GM21786 (cell line): ENCODE results near the gene TNK2.

Experiments used
- ATAC-seq: cut with Tn5 transposase; IDR thresholded peaks from one replicate; pipeline ENCODE4 v1.9.1; 2021; ENCODE audit not compliant: unreplicated experiment

Gene TNK2

DNA sequence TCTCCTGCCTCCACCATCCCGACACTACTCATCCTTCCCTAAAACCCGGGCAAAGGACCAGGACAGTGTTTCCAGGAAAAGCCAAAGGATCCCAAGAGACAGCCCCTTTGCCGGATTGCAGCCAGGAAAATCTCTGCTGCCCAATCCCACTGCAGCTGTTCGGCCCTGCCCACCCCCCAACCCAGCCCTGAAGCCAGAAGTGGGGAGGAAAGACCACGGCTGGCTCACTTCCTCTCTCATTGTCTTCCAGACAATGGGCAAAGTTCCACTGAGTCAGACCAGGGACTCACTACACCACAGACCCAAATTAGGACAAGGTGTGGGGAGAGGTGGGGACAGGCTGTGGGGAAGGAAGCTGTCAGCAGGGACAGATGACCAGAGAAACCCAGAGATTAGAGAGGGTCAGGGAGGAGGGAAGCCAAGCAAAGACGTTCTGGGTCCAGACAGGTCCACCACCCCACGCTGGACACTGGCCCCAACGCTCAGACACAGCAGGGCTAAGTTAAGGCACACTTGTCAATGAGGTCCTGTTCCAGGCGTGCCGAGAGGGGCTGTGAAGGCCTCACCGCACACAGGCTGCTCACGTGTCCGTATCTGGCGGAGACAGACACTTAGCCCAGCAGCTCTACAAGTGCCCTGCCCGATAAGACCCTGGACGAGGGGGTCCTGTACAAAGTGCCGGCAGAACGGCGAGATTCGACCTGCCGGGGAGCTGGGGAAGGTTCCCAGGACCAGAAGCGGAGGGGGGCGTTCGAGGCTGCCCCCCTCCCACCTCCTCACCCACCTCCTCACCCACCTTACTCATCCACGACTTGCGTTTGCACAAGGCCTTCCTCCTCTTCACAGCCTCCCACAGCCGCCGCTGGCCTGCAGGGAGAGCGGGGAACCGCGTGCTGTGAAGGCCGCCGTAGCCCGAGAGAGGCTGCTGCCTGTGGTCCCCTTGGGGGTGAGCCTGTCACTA, 21.9 kb downstream of the TNK2 start:
- no peak for ATAC-seq

DNA sequence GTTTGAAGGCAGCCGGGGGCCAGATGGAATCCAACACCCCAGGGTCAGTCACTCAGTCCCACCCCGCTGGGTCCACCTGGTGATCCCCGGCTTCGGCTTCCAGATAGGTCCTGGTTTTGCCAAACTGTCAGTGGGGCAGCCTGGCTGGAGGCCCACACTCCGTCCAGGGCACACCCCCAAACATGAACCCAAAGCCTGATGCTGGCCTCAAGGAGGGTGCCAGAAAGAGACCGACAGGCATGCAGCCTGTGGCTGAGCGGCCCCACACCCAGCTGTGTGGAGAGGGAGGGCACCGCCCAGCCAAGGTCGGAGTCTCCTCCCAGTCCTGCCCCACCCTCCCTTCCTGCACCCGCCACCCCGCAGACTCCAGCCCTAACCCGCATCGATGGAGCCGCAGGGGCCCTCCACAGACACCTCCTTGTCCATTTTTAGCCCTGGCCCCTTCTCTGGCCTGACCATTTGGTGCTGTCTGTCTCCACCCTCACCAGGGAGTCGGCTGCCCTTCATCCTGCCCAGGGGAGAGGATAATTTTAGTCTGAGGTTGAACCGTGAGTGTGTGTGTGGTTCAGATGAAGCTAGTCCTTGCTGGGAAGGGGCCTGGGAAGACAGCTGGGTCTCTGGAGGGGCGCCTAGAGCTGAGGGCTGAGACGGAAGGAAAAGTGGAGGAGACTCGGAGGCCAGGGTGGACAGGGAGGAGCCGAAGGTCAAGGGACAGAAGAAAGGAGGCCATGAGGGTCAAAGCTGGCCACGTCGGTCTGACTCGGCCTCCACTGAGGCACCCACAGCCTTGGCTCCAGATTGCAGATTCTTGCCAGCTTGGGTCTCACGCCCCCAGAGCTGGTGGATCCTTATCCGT, 23.1 kb downstream of the TNK2 start:
- no peak for ATAC-seq

DNA sequence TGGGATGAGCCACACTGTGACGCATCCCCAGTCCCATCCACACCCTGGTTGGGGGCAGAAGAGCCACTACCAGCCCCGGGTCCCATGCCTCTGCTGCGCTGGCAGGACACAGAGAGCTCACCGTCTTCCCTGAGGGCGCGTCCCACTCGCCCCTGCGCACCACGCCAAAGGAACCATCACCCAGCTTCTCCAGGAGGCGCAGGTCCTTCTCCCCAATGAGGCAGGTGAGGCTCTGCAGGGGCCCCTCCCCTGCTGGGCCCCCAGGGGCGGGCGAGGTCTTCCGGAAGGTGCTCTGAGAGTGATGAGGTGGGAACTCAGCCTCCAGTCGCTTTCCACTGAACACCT, 23.7 kb downstream of the TNK2 start:
- no peak for ATAC-seq

DNA sequence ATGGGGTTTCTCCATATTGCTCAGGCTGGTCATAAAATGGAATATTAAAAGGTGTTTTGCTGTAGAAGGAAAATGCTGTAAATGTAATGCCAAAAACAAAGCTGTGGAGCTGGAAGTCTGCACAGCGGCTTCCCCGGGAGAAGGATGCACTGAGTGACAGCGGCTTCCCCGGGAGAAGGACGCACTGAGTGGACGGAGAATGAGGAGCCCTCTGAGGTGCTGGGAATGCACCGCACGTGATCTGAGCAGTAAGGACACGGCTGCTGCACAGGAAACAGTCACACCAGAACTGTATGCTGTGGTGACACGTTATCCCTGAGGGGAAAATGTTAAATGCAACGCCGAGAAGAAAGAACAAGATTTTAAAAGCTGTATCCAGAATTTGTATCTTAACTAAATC, 24.6 kb downstream of the TNK2 start:
- ATAC-seq: no peak

DNA sequence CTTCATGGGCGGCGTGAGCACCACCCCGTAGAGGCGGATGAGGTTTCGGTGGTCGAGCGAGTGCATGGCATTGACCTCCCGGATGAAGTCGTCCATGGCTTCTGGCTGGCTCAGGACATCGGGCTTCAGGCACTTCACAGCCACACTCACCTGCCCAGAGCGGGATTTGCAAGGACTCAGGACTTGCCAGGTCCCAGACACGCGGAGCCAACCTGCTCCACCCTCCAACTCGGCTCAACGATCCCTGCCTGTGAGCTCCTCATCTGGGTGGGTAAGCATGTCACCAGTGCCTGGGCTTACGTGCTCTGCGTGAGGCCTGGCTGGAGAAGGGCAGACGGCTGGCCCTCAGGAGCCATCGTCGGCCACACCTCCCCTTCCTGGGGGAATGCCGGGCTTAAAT, 25.2 kb downstream of the TNK2 start:
- no peak for ATAC-seq

DNA sequence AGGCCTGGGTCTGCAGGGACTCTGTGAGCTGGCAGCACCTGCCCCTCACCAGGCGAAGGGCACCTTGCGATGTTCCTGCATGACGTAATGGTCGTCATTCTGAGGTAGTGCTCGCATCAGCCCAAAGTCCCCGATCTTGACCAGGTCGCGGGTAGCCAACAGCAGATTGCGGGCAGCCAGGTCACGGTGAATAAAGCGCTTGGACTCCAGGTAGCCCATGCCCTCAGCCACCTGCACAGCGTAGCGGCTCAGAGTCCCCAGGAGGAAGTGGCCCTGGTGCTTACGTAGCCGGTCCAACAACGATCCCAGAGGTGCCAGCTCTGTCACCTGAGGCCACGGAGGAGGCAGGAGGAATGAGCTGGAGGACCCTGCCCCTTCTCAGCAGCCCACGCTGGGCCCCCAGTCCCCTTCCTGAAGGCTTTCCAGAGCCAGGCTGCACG, 26.3 kb downstream of the TNK2 start:
- ATAC-seq: no peak

DNA sequence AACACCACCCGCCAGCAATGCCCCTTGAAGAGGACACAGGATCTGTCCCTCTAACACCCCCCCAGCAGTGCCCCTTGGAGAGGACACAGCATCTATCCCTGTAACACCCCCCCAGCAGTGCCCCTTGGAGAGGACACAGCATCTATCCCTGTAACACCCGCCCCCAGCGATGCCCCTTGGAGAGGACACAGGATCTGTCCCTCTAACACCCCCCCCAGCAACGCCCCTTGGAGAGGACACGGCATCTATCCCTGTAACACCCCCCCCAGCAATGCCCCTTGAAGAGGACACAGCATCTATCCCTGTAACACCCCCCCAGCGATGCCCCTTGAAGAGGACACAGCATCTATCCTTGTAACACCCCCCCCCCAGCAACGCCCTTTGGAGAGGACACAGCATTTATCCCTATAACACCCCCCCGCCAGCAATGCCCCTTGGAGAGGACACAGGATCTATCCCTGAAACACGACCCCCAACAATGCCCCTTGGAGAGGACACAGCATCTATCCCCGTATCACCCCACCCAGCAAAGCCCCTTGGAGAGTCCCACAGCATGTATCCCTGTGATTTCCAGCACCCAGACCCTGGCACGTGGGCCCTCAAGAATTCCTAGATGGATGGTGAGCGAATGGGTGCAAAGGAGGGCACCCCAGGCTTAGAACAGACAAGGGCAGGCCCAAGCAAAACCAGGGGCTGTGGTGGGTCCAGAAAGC, 26.9 kb downstream of the TNK2 start:
- no peak for ATAC-seq

DNA sequence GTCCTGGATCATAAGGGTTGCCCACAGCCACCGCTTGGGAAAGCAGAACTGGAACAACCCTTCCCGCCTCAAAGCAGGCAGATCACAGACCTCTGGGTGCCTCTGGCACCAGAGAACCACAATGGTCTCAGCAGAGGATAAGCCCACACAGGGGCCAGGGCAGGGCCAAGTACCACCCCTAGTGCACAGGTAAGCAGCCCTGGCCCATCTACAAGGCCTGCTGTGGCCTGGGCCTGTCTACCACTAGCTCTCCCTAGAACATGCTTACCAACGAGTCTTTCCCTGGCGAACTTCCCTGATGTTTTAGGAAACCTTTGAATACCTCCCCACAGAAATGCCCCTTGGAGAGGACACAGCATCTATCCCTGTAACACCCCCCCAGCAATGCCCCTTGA, 28.3 kb downstream of the TNK2 start:
- no peak for ATAC-seq

DNA sequence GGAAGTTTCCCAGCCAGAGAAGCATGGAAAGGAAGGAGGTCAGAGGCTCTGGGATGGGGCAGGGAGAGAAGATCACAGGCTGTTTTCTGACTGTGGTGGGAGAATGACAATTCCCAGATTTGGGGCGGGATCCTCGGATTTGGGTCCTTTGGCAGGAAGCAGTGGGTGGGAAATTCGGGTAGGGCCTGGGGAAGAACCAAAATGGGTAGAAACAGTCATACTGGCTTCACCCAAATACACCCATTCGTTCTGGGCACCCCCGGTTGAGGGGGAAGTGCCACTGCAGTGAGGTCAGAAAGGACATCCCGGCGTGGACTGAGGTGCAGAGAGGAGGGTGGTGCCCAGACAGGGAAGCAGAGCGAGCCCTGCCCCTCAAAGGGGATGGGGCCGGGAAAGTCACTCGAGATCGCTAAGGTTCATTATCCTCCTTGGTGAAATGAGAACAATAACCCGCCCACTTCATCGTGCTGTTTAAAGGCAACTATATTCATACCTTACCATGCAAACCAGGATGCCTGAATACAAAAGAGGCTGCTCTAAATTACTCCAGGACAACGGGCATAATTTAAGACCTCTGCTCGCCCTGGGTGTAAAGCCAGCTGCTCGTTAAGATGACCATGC, 28.8 kb downstream of the TNK2 start:
- ATAC-seq: no peak

DNA sequence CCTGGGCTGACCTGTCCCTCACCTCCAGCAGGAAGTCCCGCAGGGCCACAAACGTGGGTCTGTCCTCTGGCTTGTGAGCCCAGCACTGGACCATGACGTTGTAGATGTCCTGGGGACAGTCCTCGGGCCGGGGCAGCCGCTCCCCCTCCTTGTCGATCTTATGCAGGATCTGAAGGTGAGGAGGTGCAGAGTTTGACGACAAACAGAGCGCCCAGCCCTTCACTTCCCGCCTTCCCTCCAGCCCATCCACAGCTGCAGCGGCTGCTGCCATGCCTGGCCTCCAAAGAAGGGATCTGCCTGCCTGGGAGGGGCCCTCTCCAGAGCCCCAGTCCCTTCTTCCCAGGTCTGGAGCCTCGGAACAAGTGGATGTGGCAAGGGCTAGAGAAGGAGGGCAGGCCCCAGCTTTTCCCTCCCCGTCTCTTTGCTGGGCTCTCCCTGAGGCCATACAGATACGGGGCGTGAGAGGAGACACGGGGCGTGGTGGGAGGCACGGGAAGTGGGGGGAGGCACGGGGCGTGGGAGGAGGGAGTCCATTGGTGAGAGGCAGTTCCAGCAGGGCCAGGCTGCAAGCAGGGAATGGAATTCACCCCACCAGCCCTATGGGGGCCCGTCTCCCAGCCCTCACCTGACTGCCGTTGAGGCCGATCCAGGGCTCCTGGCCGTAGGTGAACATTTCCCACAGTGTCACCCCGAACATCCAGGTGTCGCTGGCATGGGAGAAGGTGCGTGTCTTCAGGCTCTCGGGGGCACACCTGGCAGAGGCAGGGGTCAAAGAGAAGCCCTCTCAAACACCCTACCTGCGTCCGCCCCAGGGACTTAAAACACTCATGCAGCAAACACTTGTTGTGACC, 29.7 kb downstream of the TNK2 start:
- ATAC-seq: no peak

DNA sequence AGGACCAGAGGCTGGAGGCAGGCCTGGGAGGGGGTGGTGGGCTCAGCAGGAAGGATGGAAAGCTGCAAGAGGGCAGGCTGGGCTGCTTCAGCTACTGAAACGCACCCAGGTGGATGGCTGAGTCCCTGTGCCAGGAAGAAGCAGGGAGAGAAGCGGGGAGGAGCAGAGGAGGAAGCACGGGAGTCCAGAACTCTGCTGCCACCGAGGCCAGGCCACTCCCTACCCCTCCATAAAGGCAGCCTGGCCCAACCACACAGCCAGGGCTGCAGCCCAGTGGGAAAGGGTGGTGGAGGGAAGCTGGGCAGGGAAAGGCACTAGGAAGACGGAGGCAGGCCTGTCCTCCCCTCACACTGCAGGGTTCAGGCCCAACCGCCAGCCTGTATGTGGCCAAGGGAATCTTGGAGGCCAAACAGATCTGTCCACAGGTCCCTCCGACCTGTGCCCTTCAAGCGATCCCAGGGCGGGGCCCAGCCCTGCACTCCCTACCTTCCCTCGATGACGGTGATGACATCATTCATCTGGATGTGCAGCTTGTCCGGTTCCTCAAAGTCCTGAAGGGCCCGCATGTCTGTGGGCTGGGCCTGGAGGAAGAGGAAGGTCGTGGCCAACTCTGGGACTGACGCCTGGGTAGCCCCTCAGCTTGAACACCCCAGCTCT, 30.5 kb downstream of the TNK2 start:
- no peak for ATAC-seq

DNA sequence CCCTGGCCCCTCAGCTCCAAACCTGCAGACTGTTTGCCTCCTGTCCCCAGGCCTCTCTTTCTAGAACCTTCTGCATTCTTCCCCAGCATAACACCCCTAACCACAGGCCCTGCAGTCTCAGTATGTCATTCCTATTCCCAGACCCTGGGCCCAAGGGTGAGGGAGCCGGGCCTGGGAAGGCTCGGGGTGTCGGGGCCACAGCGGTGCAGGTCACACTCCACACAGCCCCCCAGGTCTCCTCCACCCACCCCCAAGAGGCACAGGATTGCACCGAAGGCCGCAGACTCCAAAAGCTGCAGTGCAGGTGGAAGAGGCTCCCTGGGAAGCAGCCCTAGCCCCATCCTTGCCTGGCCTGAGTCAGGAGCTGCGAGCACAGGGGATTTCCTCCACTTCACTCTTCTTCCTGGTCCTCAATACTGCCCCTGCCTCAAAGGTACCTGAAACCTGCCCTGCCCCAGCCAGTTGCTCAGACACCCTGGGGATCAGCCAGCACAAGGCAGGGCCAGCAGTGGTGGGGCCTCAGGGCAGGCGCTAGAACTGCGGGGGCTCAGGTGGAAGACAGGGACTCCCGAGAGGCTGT, 31.1 kb downstream of the TNK2 start:
- ATAC-seq: no peak

DNA sequence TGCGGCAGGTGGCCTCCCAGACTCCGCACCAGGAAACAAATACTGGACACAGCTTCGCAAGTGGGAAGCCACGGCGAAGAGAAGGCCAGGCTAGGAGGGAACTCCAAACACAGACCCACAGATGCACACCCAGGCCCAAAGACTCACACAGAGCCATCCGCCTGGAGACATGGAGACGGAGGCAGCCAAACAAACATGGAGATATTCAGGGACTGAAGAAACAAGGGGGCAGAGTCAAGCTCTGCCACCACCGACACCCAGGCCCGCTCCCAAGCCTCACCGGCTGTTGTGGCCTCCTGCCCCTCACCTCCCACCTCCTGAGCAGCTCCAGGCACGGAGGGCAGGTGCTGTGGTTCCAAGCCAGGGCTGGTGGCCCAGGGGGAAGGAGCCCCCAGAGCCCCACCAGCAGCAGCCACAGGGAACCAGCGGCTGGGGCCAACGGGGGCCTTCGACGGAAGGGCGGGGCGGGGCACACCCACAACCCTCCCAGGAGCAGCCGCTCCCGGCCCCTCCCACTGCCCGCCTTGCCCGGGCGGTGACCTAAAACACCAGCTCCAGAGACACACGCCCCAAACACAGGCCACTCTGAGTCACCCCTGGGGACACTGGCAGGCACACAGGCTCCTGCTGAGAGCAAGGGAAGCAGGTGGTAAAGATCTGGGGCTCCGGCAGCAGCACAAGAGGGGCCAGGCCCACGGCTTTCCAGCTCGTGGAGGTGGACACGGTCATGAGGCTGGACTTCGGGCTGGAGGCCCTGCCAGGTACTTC, 31.9 kb downstream of the TNK2 start:
- ATAC-seq: no peak

DNA sequence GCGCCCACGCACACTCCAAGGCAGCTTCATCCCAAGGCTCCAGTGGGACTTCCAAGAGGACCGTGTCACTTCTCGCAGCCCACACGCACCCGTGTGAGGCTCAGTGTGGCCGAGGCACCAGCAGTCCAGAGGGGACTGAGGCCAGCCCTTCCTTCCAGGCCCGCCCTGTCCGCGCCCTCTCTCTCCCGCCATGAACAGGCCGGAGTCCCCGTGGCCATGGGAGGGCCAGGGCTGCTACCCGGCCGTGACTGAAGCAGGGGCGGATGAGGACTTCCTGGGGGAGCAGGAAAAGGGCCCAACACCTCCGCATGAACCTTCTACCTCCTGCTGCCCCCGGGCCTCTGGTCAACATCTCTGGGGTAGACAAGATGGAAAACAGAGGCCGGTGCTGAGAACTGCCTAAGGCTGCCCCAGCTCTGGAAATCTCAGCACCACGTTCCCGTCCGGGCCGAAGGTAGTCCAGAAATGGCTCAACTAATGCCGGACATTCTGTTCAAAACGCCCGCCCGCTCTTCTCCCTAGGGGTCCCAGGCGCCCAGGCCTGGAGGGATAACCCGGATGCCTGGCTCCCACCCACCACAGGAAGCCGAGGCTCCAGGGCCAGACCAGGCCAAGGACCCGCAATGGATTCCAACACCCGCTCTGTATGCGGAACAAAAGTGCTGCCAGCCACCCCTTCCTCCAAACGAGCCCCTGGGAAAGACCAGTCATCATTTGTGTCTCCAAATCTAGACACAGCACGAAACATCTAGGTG, 32.7 kb downstream of the TNK2 start:
- no peak for ATAC-seq

DNA sequence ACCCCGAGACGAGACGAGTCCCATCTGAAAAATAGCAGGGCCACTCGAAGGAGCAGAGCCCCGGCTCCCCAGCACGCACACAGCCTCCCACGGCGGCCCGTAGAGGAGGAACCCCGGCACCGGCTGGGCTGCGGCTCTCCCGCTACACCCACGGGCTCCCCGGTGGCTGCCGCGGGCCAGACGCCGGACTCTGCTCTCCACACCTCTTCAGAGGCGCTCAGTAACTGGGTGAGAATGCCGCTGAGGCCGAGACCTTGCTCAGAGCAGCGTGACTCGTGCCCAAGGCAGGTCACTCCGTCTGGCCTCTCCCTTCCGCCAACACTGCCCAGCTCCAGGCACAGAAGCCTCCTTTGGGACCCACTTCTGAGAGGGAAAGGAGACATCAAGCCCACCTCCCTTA, 34.4 kb downstream of the TNK2 start:
- no peak for ATAC-seq

DNA sequence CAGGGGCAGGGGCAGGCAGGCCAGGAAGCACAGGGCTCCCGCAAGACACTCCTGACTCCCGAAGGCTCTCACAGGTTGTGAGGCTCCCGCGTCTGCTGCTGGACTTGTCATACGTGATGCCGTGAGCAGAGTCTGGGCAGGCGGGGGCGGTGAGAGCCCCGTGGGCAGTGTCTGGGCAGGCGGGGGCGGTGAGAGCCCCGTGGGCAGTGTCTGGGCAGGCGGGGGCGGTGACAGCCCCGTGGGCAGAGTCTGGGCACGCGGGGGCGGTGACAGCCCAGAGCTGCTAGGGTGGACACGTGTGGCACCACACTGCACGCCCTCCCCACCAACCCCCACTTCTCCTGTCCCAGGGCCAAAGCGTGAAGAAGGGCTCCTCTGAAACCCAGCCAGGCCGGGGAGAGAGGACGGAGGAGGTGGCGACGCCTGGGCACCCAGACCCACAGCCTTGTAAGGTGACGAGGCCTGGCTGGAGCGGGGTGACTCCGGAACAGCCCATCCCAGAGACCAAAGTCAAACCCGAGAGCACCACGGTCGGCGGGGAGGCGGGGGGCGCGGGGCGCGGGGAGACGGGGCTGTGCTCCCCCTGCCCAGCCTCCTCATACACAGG, 35.0 kb downstream of the TNK2 start:
- no peak for ATAC-seq

DNA sequence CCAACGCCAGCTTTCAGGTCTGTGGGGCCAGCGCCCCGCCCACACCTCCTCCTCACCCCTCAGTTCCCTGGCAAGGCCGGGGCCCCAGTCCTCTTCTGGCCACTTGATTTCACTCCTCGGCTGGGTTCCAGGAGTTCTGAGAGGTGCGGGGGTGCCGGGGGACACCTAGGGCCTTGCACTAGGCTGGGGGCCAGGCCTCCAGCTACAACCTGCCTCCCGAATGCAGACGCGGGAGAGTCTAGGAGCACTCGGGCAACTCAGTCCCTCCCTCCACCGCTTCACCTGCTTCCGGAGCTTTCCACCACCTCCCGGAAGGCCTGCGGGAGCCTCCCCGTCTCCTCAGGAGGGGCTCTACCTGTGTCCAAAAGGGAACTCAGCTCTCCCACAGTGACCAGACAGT, 35.6 kb downstream of the TNK2 start:
- no peak for ATAC-seq
